Measurements from ENCODE around the gene SLF2. TPM values are rescaled to one million over a fixed set of nuclear protein-coding genes. Genes with fewer than 3 reads are reported as not detected.

Gene SLF2
- total RNA-seq, 1 donor from 2014 or later, result 41.3 TPM

DNA sequence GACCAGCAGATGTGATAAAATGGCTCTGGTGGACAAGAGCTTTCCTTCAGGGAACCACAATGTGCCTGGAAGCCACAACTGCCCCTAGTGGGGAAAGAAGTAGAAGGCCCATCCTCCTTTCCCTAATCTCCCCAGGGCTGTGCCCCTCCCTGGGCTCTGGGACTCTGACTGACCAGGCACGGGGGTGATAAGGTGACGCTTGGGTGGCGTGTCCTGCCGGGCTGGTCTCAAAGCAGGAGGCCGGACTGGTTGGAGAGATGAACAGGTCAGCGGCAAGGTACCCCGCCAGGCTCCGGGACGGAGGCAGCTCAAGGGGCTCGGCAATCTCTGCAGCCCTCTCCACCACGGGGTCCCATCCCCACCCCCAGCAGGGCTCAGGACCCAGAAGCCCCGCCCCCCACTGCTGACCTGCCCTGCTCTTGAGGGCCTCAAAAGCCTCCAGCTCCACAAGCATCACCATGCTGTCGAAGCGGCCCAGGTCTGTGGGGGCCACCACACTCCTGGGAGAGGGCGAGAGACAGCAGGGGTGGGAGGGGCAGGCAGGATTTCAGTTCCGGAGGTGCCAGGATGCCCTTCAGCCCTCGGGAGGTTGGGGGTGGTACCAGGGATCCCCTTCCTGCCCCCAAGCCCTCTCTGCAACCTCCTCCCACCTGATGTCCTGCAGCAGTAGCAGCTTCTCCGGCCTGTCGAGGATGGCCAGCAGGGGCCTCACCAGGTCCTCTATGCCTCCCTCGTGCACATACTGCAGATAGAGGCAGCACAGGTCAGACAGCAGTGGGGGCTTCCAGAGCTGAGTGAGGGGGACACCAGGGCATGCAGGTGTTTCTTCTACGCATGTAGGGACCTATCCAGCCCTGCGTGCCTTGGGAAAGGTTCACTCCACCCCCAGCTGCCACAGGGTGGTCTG, 99.0 kb downstream of the SLF2 start:
- intact Hi-C loops (cut with micrococcal nuclease), result no loop called here

GRCh38 chr10:101012525-101013364, 100.0 kb downstream of the SLF2 start:
- intact Hi-C loops (cut with micrococcal nuclease), result loop anchor here (1.0 kb wide), 1 partner anchor 13 kb away; the partner anchor contains the start of gene LZTS2

DNA sequence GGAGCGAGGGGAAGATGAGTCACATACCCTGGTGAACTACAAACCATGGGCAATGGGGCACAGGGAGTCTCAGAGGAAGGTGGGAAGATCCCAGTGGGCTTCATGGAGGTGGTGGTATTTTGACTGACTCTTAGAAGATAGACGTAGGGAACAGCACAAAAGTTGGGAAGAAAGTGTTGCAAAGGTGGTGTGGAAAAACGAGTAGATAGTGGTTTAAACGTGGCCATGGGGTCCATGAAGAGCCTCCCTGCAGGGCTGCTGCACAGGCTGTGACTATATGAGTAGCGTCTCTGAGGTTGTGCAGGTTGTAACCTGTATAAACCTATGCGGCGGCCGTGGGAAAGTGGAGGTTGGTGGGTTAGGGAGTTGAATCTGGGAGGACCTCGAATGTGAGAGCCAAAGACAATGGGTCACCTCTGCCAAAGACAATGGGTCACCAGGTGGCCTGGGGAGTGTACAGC, 100.6 kb downstream of the SLF2 start:
- intact Hi-C loops (cut with micrococcal nuclease), result loop anchor here (1.0 kb wide), 1 partner anchor 14 kb away; the partner anchor contains the start of gene LZTS2

DNA sequence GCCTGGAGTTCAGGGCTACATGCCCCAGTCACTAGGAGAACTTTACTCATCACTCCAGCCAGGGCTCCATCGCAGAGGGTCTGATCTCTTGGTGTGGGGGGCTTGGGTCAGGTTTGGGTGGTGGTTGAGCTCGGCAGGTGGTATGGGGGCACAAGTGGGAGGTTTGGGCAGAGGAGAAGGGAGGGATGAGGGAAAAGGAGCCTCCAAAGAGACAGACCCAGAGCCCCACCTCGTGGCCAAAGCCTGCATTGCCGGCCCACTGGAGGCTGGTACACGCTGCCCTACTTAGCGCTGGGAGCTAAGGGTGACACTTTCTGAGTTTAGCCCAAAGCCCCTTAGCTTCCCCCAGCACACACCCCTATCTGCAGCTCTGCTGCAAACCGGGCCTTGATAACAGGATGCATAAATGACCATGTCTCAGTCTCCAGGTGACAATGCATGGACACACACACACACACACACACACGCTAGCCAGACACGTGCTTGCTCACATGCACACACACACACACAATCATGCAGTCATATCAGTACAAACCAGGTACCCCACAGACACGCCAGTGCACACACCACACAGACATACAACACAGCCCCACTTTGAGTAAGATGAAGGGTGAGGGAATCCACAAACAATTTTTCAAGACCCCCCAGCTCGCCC, 101.6 kb downstream of the SLF2 start:
- intact Hi-C loops (cut with micrococcal nuclease), result loop anchor here (1.0 kb wide), 1 partner anchor 45 kb away; the partner anchor contains the start of gene SEMA4G

Other genes with a start within 250 kb of the SLF2 start
- not detected in 2 replicates for gene PAX2, start 167.4 kb upstream of the SLF2 start, total RNA-seq
- gene SEMA4G, start 56.5 kb downstream of the SLF2 start, total RNA-seq, result 0.45 and 1.0 TPM in 2 replicates
- gene MRPL43, start 74.5 kb downstream of the SLF2 start, total RNA-seq, result 47.9 and 48.2 TPM in 2 replicates
- 14.8 and 15.3 TPM in 2 replicates for gene TWNK, start 74.6 kb downstream of the SLF2 start, total RNA-seq
- 15.9 and 16.4 TPM in 2 replicates for gene LZTS2, start 86.8 kb downstream of the SLF2 start, total RNA-seq
- gene PDZD7, start 118.2 kb downstream of the SLF2 start, total RNA-seq, result 0.64 and 0.77 TPM in 2 replicates
- 27.8 and 29.2 TPM in 2 replicates for gene SFXN3, start 118.3 kb downstream of the SLF2 start, total RNA-seq
- gene KAZALD1, start 149.0 kb downstream of the SLF2 start, total RNA-seq, result 0.36 and 0.77 TPM in 2 replicates
- gene TLX1, start 218.3 kb downstream of the SLF2 start, total RNA-seq, result not detected in 2 replicates